ENCODE data around the gene PPP1R18. TPM values are rescaled to one million over a fixed set of nuclear protein-coding genes. Genes with fewer than 3 reads are reported as not detected.

PPP1R18 gene
- total RNA-seq, 2 donors from 2014 or later, result 190 to 238 TPM

GRCh38 chr6:30687659-30688431, 1.4 kb upstream of the PPP1R18 start:
- peak overlapping the region; percentile 98 for H3K4me3 Mint-ChIP-seq
- peaks cover 23% of the 10 kb centered on the region for H3K4me1 Mint-ChIP-seq
- no peaks in the 10 kb centered on the region for H3K9me3 Mint-ChIP-seq
- H3K36me3 Mint-ChIP-seq (ENCODE audit: low read depth), result peaks cover 65% of the 10 kb centered on the region
- H3K27me3 Mint-ChIP-seq, result no peaks in the 10 kb centered on the region
- peak overlapping the region; percentile 97 for H3K27ac Mint-ChIP-seq
- no peak for ATAC-seq (replicated peaks)

- peaks cover 23% of the 10 kb centered on the region for H3K4me1 Mint-ChIP-seq
- peak overlapping the region; percentile 98 for H3K4me3 Mint-ChIP-seq
- peak overlapping the region; percentile 97 for H3K27ac Mint-ChIP-seq
- H3K27me3 Mint-ChIP-seq, result no peaks in the 10 kb centered on the region
- peaks cover 73% of the 10 kb centered on the region for H3K36me3 Mint-ChIP-seq (ENCODE audit: low read depth)
- peak; percentile 48 for ATAC-seq (replicated peaks)
- no peaks in the 10 kb centered on the region for H3K9me3 Mint-ChIP-seq
These were observed 638 bp upstream of the PPP1R18 start for GRCh38 chr6:30686908-30687658.

- H3K4me3 Mint-ChIP-seq, result peak overlapping the region; percentile 98
- no peaks in the 10 kb centered on the region for H3K9me3 Mint-ChIP-seq
- no peaks in the 10 kb centered on the region for H3K27me3 Mint-ChIP-seq
- peaks cover 86% of the 10 kb centered on the region for H3K36me3 Mint-ChIP-seq (ENCODE audit: low read depth)
- peak overlapping the region; percentile 97 for H3K27ac Mint-ChIP-seq
- H3K4me1 Mint-ChIP-seq, result peaks cover 20% of the 10 kb centered on the region
- no peak for ATAC-seq (replicated peaks)
These were observed 1.1 kb downstream of the PPP1R18 start for GRCh38 chr6:30685157-30686008.

- Mint-ChIP-seq H3K4me1 (peaks cover 13% of the 10 kb centered on the region), H3K9me3 (no peaks in the 10 kb centered on the region)
- ATAC-seq (replicated peaks), result no peak
These were observed 1.9 kb downstream of the PPP1R18 start for GRCh38 chr6:30684386-30685156.

GRCh38 chr6:30683980-30684338, 2.5 kb downstream of the PPP1R18 start:
- Mint-ChIP-seq H3K9me3 (no peaks in the 10 kb centered on the region), H3K4me1 (peaks cover 13% of the 10 kb centered on the region), H3K4me3 (peak overlapping the region; percentile 98), H3K27ac (peak overlapping the region; percentile 97), H3K36me3 (ENCODE audit: low read depth) (peaks cover 96% of the 10 kb centered on the region), H3K27me3 (no peaks in the 10 kb centered on the region)
- no peak for ATAC-seq (replicated peaks)

More at GRCh38 chr6:30684386-30685156, 1.9 kb downstream of the PPP1R18 start:
- H3K27me3 Mint-ChIP-seq, result no peaks in the 10 kb centered on the region
- H3K36me3 Mint-ChIP-seq (ENCODE audit: low read depth), result peaks cover 90% of the 10 kb centered on the region
- H3K4me3 Mint-ChIP-seq, result peak overlapping the region; percentile 98
- peak overlapping the region; percentile 97 for H3K27ac Mint-ChIP-seq

GRCh38 chr6:30683183-30683979, 3.1 kb downstream of the PPP1R18 start:
- H3K27ac Mint-ChIP-seq, result peak overlapping the region; percentile 97
- peak overlapping the region; percentile 98 for H3K4me3 Mint-ChIP-seq
- H3K9me3 Mint-ChIP-seq, result no peaks in the 10 kb centered on the region
- no peak for ATAC-seq (replicated peaks)
- peaks cover 9% of the 10 kb centered on the region for H3K4me1 Mint-ChIP-seq
- H3K27me3 Mint-ChIP-seq, result no peaks in the 10 kb centered on the region
- H3K36me3 Mint-ChIP-seq (ENCODE audit: low read depth), result peaks cover 100% of the 10 kb centered on the region

GRCh38 chr6:30682143-30683117, 4.0 kb downstream of the PPP1R18 start:
- no peaks in the 10 kb centered on the region for H3K27me3 Mint-ChIP-seq
- ATAC-seq (replicated peaks), result peak; percentile 74
- H3K27ac Mint-ChIP-seq, result peak overlapping the region; percentile 97
- H3K4me1 Mint-ChIP-seq, result peaks cover 4% of the 10 kb centered on the region
- H3K4me3 Mint-ChIP-seq, result peak overlapping the region; percentile 98
- H3K36me3 Mint-ChIP-seq (ENCODE audit: low read depth), result peaks cover 100% of the 10 kb centered on the region
- H3K9me3 Mint-ChIP-seq, result no peaks in the 10 kb centered on the region

GRCh38 chr6:30681766-30682142, 4.7 kb downstream of the PPP1R18 start:
- peak; percentile 2 for ATAC-seq (replicated peaks)
- Mint-ChIP-seq H3K27me3 (no peaks in the 10 kb centered on the region), H3K9me3 (no peaks in the 10 kb centered on the region), H3K4me1 (peaks cover 4% of the 10 kb centered on the region), H3K4me3 (peak overlapping the region; percentile 98), H3K36me3 (ENCODE audit: low read depth) (peaks cover 100% of the 10 kb centered on the region), H3K27ac (peak overlapping the region; percentile 97)

GRCh38 chr6:30679765-30680535, 6.5 kb downstream of the PPP1R18 start:
- Mint-ChIP-seq H3K4me3 (peak overlapping the region; percentile 98), H3K27me3 (no peaks in the 10 kb centered on the region), H3K36me3 (ENCODE audit: low read depth) (peaks cover 95% of the 10 kb centered on the region), H3K9me3 (no peaks in the 10 kb centered on the region), H3K4me1 (peaks cover 10% of the 10 kb centered on the region), H3K27ac (peak overlapping the region; percentile 97)
- ATAC-seq (replicated peaks), result no peak

GRCh38 chr6:30678964-30679726, 7.3 kb downstream of the PPP1R18 start:
- Mint-ChIP-seq H3K36me3 (ENCODE audit: low read depth) (peaks cover 87% of the 10 kb centered on the region), H3K4me1 (peaks cover 10% of the 10 kb centered on the region), H3K4me3 (peak overlapping the region; percentile 98), H3K9me3 (no peaks in the 10 kb centered on the region), H3K27me3 (no peaks in the 10 kb centered on the region), H3K27ac (peak overlapping the region; percentile 97)
- ATAC-seq (replicated peaks), result peak; percentile 40

GRCh38 chr6:30676660-30677285, 9.7 kb downstream of the PPP1R18 start:
- H3K27ac Mint-ChIP-seq, result peak overlapping the region; percentile 79
- H3K9me3 Mint-ChIP-seq, result no peaks in the 10 kb centered on the region
- peak overlapping the region; percentile 44 for H3K4me3 Mint-ChIP-seq
- H3K36me3 Mint-ChIP-seq (ENCODE audit: low read depth), result peaks cover 73% of the 10 kb centered on the region
- ATAC-seq (replicated peaks), result no peak
- H3K27me3 Mint-ChIP-seq, result no peaks in the 10 kb centered on the region
- peaks cover 15% of the 10 kb centered on the region for H3K4me1 Mint-ChIP-seq
